ENCODE results near the gene C5orf46. TPM values are rescaled to one million over a fixed set of nuclear protein-coding genes. Genes with fewer than 3 reads are reported as not detected.

The C5orf46 gene
- total and polyA plus RNA-seq, 7 experiments from 2014 or later = not detected

DNA sequence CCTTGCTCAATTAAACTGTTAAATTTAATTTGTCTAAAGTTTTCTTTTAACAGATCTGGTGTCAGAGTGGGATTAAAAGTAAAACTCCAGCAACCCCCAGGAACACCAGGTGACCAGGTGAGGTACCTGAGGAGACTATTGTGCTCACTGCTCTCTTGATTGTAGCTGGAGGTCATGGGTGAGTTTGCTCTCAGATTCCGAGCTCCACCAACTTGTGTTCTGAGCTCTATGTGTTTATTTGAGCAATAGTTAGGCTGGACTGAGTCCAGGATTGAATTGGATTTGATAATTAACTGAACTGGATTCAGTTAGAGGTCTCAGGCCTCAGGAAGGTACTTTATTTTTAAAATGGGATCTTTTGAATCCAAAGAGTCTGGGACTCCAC lies 45.7 kb downstream of the C5orf46 start:
- peaks cover 0 to 5% (median 4%) of the 10 kb centered on the region in 5 donors for H3K27me3 Mint-ChIP-seq
- H3K27ac ChIP-seq (ENCODE audit: low read depth, low read length) = no peak overlapping the region
- ChIA-PET POLR2A (interaction anchor here (0.6 kb wide), 1 partner anchor 155 kb away, joined by 3 read pairs; no protein-coding TSS in a partner anchor), CTCF (no interaction called here)
- H3K27ac Mint-ChIP-seq = no peak overlapping the region
- intact Hi-C loops (cut with micrococcal nuclease) = no loop called here
- H3K27me3 ChIP-seq (ENCODE audit: control insufficient read depth in 2 of 2, insufficient read depth in 2 of 2, low read length in 2 of 2) = peaks cover 0 to 3% of the 10 kb centered on the region in 2 donors
- H3K9me3 ChIP-seq (ENCODE audit: control insufficient read depth in 2 of 3, low read length in 3 of 3) = no peaks in the 10 kb centered on the region
- no peak overlapping the region for H3K4me3 ChIP-seq (ENCODE audit: low read length)
- H3K4me1 ChIP-seq (ENCODE audit: control insufficient read depth in 2 of 2, insufficient read depth in 2 of 2, low read length in 2 of 2) = no peaks in the 10 kb centered on the region
- ATAC-seq (no peak), DNase-seq (no peak)
- peaks cover 0 to 4% (median 0%) of the 10 kb centered on the region in 7 donors for H3K4me1 Mint-ChIP-seq
- H3K36me3 ChIP-seq (ENCODE audit: control insufficient read depth in 2 of 3, insufficient read depth in 3 of 3, low read length in 3 of 3) = no peaks in the 10 kb centered on the region
- H3K9me3 Mint-ChIP-seq = no peaks in the 10 kb centered on the region
- H3K4me3 Mint-ChIP-seq = no peak overlapping the region
- no peaks in the 10 kb centered on the region for H3K36me3 Mint-ChIP-seq

GRCh38 chr5:147859962-147860640 lies 46.2 kb downstream of the C5orf46 start:
- Mint-ChIP-seq H3K27ac (no peak overlapping the region), H3K27me3 (peaks cover 0 to 8% (median 5%) of the 10 kb centered on the region in 5 donors), H3K4me3 (no peak overlapping the region), H3K9me3 (no peaks in the 10 kb centered on the region), H3K4me1 (peaks cover 0 to 4% (median 0%) of the 10 kb centered on the region in 7 donors), H3K36me3 (no peaks in the 10 kb centered on the region)
- Histone ChIP-seq H3K36me3 (ENCODE audit: control insufficient read depth in 2 of 3, insufficient read depth in 3 of 3, low read length in 3 of 3) (no peaks in the 10 kb centered on the region), H3K27me3 (ENCODE audit: control insufficient read depth in 2 of 2, insufficient read depth in 2 of 2, low read length in 2 of 2) (peaks cover 0 to 3% of the 10 kb centered on the region in 2 donors), H3K4me1 (ENCODE audit: control insufficient read depth in 2 of 2, insufficient read depth in 2 of 2, low read length in 2 of 2) (no peaks in the 10 kb centered on the region), H3K27ac (ENCODE audit: low read depth, low read length) (no peak overlapping the region), H3K4me3 (ENCODE audit: low read length) (no peak overlapping the region), H3K9me3 (ENCODE audit: control insufficient read depth in 2 of 3, low read length in 3 of 3) (no peaks in the 10 kb centered on the region)
- no peak for ATAC-seq
- CTCF ChIA-PET = no interaction called here
- POLR2A ChIA-PET = no interaction called here
- no peak for DNase-seq
- intact Hi-C loops (cut with micrococcal nuclease) = loop anchor here in 1 of 2 donors (5.0 kb wide), 1 partner anchor 512 kb away; no protein-coding TSS in a partner anchor

DNA sequence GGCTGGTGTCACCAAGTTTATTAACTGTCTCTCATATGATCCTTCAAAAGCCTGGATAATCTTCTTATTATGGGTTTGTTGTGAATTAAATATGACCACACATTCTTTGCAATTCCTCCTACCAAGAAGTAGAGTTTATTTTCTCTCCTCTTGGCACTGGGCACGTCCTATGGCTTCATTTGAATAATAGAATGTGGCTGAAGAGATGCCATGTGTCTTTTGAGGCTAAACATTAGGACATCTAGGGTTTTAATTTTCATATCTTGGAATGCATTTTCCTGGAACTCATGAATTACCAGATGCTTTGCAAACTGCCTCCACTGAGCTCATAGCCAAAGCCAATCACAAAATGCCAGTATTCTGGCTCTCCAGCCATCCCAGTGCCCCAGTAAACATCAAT lies 47.8 kb downstream of the C5orf46 start:
- peaks cover 0 to 4% (median 0%) of the 10 kb centered on the region in 7 donors for H3K4me1 Mint-ChIP-seq
- DNase-seq = no peak
- H3K4me1 ChIP-seq (ENCODE audit: control insufficient read depth in 2 of 2, insufficient read depth in 2 of 2, low read length in 2 of 2) = no peaks in the 10 kb centered on the region
- no peaks in the 10 kb centered on the region for H3K36me3 ChIP-seq (ENCODE audit: control insufficient read depth in 2 of 3, insufficient read depth in 3 of 3, low read length in 3 of 3)
- no peak overlapping the region for H3K4me3 ChIP-seq (ENCODE audit: low read length)
- no peak overlapping the region for H3K27ac ChIP-seq (ENCODE audit: low read depth, low read length)
- H3K4me3 Mint-ChIP-seq = no peak overlapping the region
- H3K9me3 ChIP-seq (ENCODE audit: control insufficient read depth in 2 of 3, low read length in 3 of 3) = no peaks in the 10 kb centered on the region
- no peak overlapping the region for H3K27ac Mint-ChIP-seq
- no peaks in the 10 kb centered on the region for H3K9me3 Mint-ChIP-seq
- H3K36me3 Mint-ChIP-seq = no peaks in the 10 kb centered on the region
- CTCF ChIA-PET = interaction anchor here (0.6 kb wide), 2 partner anchors 11 to 589 kb away, joined by 3 to 4 read pairs; no protein-coding TSS in a partner anchor
- no peak for ATAC-seq
- peaks cover 0 to 3% of the 10 kb centered on the region in 2 donors for H3K27me3 ChIP-seq (ENCODE audit: control insufficient read depth in 2 of 2, insufficient read depth in 2 of 2, low read length in 2 of 2)
- POLR2A ChIA-PET = no interaction called here
- H3K27me3 Mint-ChIP-seq = peaks cover 0 to 16% (median 9%) of the 10 kb centered on the region in 5 donors
- intact Hi-C loops (cut with micrococcal nuclease) = loop anchor here in 1 of 2 donors (5.0 kb wide), 1 partner anchor 514 kb away; no protein-coding TSS in a partner anchor

- no peaks in the 10 kb centered on the region for H3K4me1 ChIP-seq (ENCODE audit: control insufficient read depth in 2 of 2, insufficient read depth in 2 of 2, low read length in 2 of 2)
- Mint-ChIP-seq H3K27ac (no peak overlapping the region), H3K27me3 (peaks cover 4 to 16% (median 9%) of the 10 kb centered on the region in 5 donors), H3K9me3 (no peaks in the 10 kb centered on the region), H3K4me3 (no peak overlapping the region), H3K36me3 (no peaks in the 10 kb centered on the region), H3K4me1 (peaks cover 0 to 4% (median 0%) of the 10 kb centered on the region in 7 donors)
- peak; percentile 57 for ATAC-seq
- H3K4me3 ChIP-seq (ENCODE audit: low read length) = no peak overlapping the region
- no peaks in the 10 kb centered on the region for H3K36me3 ChIP-seq (ENCODE audit: control insufficient read depth in 2 of 3, insufficient read depth in 3 of 3, low read length in 3 of 3)
- no peaks in the 10 kb centered on the region for H3K9me3 ChIP-seq (ENCODE audit: control insufficient read depth in 2 of 3, low read length in 3 of 3)
- peak in 5 of 9 donors; percentile 7 to 32 (median 11) for DNase-seq
- ChIA-PET CTCF (interaction anchor here (0.6 kb wide), 1 partner anchor 590 kb away, joined by 3 read pairs; no protein-coding TSS in a partner anchor), POLR2A (no interaction called here)
- peaks cover 0 to 3% of the 10 kb centered on the region in 2 donors for H3K27me3 ChIP-seq (ENCODE audit: control insufficient read depth in 2 of 2, insufficient read depth in 2 of 2, low read length in 2 of 2)
- H3K27ac ChIP-seq (ENCODE audit: low read depth, low read length) = no peak overlapping the region
- intact Hi-C loops (cut with micrococcal nuclease) = loop anchor here (2.0 to 5.0 kb wide), 2 partner anchors 515 to 873 kb away; no protein-coding TSS in a partner anchor
Measured at GRCh38 chr5:147857302-147858129, 48.8 kb downstream of the C5orf46 start.

- peaks cover 0 to 4% (median 0%) of the 10 kb centered on the region in 7 donors for H3K4me1 Mint-ChIP-seq
- Histone ChIP-seq H3K36me3 (ENCODE audit: control insufficient read depth in 2 of 3, insufficient read depth in 3 of 3, low read length in 3 of 3) (no peaks in the 10 kb centered on the region), H3K4me3 (ENCODE audit: low read length) (no peak overlapping the region), H3K27ac (ENCODE audit: low read depth, low read length) (no peak overlapping the region), H3K9me3 (ENCODE audit: control insufficient read depth in 2 of 3, low read length in 3 of 3) (no peaks in the 10 kb centered on the region), H3K27me3 (ENCODE audit: control insufficient read depth in 2 of 2, insufficient read depth in 2 of 2, low read length in 2 of 2) (peaks cover 0 to 3% of the 10 kb centered on the region in 2 donors), H3K4me1 (ENCODE audit: control insufficient read depth in 2 of 2, insufficient read depth in 2 of 2, low read length in 2 of 2) (no peaks in the 10 kb centered on the region)
- no peak overlapping the region for H3K4me3 Mint-ChIP-seq
- H3K36me3 Mint-ChIP-seq = no peaks in the 10 kb centered on the region
- ATAC-seq = no peak
- CTCF ChIA-PET = interaction anchor here (0.5 kb wide), 1 partner anchor 30 kb away, joined by 3 read pairs; no protein-coding TSS in a partner anchor
- H3K27ac Mint-ChIP-seq = no peak overlapping the region
- H3K27me3 Mint-ChIP-seq = peaks cover 5 to 16% (median 9%) of the 10 kb centered on the region in 5 donors
- intact Hi-C loops (cut with micrococcal nuclease) = loop anchor here (2.0 to 5.0 kb wide), 2 partner anchors 516 to 874 kb away; no protein-coding TSS in a partner anchor
- DNase-seq = no peak
- H3K9me3 Mint-ChIP-seq = no peaks in the 10 kb centered on the region
- POLR2A ChIA-PET = no interaction called here
Measured at GRCh38 chr5:147856801-147857200, 49.5 kb downstream of the C5orf46 start.

- intact Hi-C loops (cut with micrococcal nuclease) = loop anchor here (2.0 to 5.0 kb wide), 2 partner anchors 517 to 875 kb away; no protein-coding TSS in a partner anchor
- no peak overlapping the region for H3K4me3 ChIP-seq (ENCODE audit: low read length)
- H3K27ac Mint-ChIP-seq = no peak overlapping the region
- POLR2A ChIA-PET = no interaction called here
- peaks cover 0 to 5% (median 0%) of the 10 kb centered on the region in 7 donors for H3K4me1 Mint-ChIP-seq
- H3K9me3 ChIP-seq (ENCODE audit: control insufficient read depth in 2 of 3, low read length in 3 of 3) = no peaks in the 10 kb centered on the region
- H3K27me3 Mint-ChIP-seq = peaks cover 5 to 23% (median 9%) of the 10 kb centered on the region in 5 donors
- peaks cover 0 to 3% of the 10 kb centered on the region in 2 donors for H3K27me3 ChIP-seq (ENCODE audit: control insufficient read depth in 2 of 2, insufficient read depth in 2 of 2, low read length in 2 of 2)
- CTCF ChIA-PET = interaction anchor here (0.5 kb wide), 1 partner anchor 1260 kb away, joined by 3 read pairs; no protein-coding TSS in a partner anchor
- ATAC-seq (no peak), DNase-seq (no peak)
- H3K27ac ChIP-seq (ENCODE audit: low read depth, low read length) = no peak overlapping the region
- peaks cover 0 to 3% (median 0%) of the 10 kb centered on the region in 11 donors for H3K9me3 Mint-ChIP-seq
- H3K36me3 Mint-ChIP-seq = no peaks in the 10 kb centered on the region
- no peaks in the 10 kb centered on the region for H3K4me1 ChIP-seq (ENCODE audit: control insufficient read depth in 2 of 2, insufficient read depth in 2 of 2, low read length in 2 of 2)
- H3K36me3 ChIP-seq (ENCODE audit: control insufficient read depth in 2 of 3, insufficient read depth in 3 of 3, low read length in 3 of 3) = no peaks in the 10 kb centered on the region
- no peak overlapping the region for H3K4me3 Mint-ChIP-seq
Measured at GRCh38 chr5:147855774-147856069, 50.6 kb downstream of the C5orf46 start.
